SK-N-DZ (cell line): ENCODE results near the gene PSKH1.
"Not testable (repeated sequence)": the region's sequence is repeated elsewhere in the genome, so short reads cannot be mapped to it uniquely, and the experiment has no call there.

Experiments used
- DNase-seq: peaks from one replicate; pipeline ENCODE4 v3.0.0-alpha.2; 2015; ENCODE audit warnings: low spot score

PSKH1 gene

GRCh38 chr16:67924140-67924906, 31.3 kb downstream of the PSKH1 start:
- DNase-seq, result no peak

DNA sequence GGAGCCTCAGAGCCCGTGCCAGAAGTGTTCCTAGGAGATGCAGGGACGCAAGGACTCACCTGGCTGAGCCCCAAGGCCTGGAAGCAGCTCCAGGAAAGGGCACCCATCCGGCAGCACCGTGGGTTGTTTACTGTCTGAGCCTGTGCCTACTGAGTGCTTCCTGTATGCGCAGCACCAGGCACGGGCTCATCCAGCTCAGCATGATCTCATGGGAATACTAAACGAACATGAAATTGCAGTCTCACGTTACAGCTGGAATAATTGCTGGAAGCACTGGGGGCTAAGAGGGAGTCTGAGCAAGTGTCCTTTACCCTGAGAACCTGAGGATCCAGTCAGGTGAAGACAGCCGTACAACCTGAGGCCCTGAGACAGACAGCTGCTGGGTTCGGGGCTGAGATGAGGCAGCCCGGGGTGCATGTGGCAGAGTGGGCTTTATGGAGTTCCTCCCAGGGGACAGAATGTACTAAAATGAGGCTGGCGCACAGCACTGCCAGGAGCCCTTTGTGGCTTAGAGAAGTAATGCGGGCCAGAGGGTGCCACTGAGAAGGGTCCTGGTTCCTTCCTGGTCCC, 33.2 kb downstream of the PSKH1 start:
- peak; percentile 68 for DNase-seq

- no peak for DNase-seq
Observed at GRCh38 chr16:67927131-67927941, 34.3 kb downstream of the PSKH1 start.

DNA sequence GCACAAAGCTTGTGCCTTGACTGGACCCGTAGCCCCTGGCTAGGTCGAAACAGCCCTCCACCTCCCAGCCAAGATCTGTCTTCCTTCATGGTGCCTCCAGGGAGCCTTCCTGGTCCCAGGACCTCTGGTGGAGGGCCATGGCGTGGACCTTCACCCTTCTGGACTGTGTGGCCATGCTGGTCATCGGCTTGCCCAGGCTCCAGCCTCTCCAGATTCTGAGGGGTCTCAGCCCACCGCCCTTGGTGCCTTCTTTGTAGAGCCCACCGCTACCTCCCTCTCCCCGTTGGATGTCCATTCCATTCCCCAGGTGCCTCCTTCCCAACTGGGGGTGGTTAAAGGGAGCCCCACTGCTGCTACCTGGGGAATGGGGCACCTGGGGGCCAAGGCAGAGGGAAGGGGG, 35.1 kb downstream of the PSKH1 start:
- DNase-seq, result no peak

DNA sequence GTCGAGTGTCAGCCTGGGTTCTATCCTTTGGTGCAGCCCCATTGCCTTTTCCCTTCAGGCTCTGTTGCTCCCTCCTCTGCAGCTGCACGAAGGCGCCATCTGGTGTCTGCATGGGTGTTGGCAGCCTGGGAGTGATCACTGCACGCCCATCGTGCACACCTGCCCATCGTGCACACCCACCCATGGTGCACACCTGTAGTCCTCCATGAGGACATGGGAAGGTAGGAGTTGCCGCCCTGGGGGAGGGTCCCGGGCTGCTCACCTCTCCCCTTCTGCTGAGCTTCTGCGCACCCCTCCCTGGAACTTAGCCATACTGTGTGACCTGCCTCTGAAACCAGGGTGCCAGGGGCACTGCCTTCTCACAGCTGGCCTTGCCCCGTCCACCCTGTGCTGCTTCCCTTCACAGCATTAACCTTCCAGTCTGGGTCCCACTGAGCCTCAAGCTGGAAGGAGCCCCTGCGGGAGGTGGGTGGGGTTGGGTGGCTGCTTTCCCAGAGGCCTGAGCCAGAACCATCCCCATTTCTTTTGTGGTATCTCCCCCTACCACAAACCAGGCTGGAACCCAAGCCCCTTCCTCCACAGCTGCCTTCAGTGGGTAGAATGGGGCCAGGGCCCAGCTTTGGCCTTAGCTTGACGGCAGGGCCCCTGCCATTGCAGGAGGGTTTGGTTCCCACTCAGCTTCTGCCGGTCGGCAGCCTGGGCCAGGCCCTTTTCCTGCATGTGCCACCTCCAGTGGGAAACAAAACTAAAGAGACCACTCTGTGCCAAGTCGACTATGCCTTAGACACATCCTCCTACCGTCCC, 35.7 kb downstream of the PSKH1 start:
- DNase-seq, result peak; percentile 61

DNA sequence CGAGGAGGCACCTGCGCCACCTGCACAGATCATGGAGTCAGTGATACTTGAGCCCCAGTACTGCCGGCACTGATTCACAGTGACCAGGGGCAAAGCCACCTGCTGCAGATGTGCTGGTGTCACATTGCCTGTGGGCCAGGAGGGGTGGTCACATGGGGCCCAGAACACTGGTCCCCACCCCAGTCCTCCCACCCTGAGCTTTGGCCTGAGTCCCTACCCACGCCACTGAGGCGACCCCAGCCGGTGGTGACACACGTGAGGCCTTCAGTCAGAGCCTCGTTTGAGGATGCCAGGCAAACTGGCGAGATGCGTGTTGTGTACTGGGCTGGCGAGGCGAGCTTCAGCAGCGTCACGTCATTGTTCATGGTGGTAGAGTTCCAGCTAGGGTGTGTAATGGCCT, 37.1 kb downstream of the PSKH1 start:
- no peak for DNase-seq

- DNase-seq, result no peak
Observed at GRCh38 chr16:67930678-67931211, 37.7 kb downstream of the PSKH1 start.

DNA sequence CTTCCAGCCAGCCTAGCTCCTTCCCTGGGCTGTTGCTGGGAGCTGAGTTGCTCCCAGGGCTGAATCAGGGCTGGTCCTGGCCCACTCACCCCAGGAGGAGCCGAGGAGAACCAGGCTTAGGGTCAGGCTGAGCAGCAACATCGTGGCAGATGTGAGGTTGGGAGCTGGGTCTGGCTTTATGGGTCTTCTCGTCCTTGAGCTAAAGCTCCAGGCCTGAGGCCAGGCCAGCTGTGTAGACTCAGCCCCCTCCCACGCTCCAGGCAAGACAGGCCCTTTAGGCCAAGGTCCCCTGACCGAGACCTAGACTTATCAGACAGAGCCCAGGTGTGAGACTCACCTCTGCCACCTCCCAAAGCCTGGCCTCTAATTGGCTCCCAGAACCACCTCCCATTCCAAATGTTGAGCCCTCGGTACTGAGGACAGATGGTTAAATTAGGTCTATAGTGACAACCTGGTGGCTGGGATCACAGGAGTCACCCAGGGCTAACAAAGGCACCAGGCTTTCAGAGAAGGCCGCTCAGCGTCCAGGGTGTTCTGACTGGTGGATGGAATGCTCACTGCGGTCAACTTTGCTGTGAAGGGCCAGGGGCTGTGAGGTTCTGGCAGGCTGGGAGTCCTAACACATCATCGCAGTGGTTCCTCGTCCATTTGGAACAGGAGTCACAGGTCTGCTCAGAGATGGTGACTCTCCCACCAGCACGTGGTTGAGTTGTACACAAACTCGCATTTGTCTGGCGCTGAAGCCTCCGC, 38.8 kb downstream of the PSKH1 start, which contains the start of gene CTRL:
TSS of gene CTRL (minus strand) at position 151 of the 750 bp plus-strand sequence. CDS start at position 141, 10 bp downstream.
- DNase-seq, result no peak

DNA sequence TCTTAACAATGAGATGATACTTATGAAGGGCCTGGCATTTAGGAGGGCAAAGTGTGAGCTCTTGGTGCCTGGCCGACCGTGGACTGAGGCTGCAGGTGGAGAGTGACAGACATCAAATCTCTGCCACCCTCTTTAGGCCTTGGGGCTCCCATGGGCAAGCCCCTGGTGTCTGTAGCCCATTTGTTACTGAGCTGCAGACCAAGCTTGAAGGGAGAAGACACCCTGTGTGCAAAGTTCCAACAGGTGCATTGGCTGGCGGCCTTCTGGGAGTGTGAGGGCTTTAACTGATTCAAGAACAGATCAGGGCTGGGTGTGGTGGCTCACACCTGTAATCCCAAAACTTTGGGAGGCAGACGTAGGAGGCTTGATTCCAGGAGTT, 39.4 kb downstream of the PSKH1 start:
- DNase-seq, result no peak

DNA sequence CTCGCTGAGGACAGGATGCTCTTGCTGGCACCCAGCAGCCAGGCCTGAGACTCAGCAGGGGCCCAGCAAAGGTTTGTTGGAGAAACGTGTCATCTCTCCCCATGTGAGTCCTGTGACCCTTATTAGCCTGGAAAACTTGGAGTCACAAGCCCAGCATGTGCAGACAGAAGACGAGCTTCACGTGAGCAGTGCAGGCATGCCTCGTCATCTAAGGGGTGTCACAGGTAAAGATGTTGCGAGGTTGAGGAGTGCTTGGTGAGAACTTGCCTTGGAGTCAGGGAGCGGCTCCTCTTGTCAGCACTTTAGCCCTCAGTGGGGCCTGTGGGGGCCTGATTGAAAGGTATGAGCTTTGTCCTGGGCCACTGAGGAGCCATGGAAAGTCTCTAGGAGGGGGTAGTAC, 40.8 kb downstream of the PSKH1 start:
- no peak for DNase-seq

GRCh38 chr16:67934306-67935100, 41.4 kb downstream of the PSKH1 start:
- no peak for DNase-seq

- no peak for DNase-seq
Observed at GRCh38 chr16:67935101-67935401, 42.0 kb downstream of the PSKH1 start.

DNA sequence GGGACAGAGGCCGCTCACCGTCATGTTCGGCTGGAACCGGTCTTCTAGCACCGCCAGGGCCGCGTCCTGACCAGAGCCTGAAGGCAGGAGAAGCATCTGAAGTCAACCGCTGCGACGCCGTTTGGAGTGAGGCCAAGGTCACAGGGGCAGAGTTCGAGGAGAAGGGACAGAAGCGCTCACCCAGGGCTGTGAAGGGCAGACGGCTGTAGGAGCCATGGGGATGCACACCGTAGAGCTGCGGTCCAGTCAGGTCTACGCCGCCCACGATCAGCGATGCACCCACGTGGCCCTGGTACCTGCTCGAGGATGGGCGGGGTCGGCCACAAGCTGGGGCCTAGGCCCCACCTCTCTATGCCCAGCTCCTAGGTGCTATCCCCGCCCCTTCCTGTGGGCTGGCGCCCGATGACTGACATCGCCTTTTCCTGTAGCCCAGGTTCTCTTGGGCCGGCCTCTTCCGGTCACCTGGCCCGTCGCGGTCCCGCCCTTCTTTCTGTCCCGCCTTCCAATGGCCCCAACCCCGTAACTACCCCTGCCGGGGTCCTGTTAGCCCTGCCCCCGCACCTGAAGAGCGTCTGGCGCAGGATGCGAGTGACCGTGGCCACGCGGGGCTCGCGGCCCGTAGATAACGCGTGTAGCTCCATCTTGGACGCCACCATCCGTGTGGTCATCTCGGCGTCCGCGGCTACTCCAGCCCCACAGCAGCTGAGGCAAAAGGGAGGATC, 42.5 kb downstream of the PSKH1 start:
- DNase-seq, result peak; percentile 96

- no peak for DNase-seq
Observed at GRCh38 chr16:67936124-67936879, 43.2 kb downstream of the PSKH1 start, which contains the start of gene PSMB10. PSMB10 (minus strand) TSS chr16:67936850; CDS start chr16:67936749, 101 bp downstream.

- no peak for DNase-seq
Observed at GRCh38 chr16:67936880-67937605, 44.0 kb downstream of the PSKH1 start.

DNA sequence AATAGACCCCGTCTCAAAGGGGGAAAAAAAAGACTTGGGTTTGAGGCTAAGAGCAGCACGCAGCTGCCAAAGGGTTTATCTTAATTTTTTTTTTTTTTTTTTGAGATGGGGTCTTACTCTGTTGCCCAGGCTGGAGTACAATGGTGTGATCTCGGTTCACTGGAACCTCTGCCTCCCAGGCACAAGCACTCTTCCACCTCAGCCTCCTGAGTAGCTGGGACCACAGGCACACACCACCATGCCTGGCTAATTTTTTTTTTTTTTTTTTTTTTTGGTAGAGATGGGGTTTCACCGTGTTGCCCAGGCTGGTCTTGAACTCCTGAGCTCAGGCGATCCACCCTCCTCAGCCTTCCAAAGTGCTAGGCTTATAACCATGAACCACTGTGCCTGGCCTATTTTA, 44.7 kb downstream of the PSKH1 start:
- not testable (repeated sequence) for DNase-seq

GRCh38 chr16:67939507-67940445, 46.7 kb downstream of the PSKH1 start:
- no peak for DNase-seq
